Measurements from ENCODE around the gene UBD.

UBD gene

DNA sequence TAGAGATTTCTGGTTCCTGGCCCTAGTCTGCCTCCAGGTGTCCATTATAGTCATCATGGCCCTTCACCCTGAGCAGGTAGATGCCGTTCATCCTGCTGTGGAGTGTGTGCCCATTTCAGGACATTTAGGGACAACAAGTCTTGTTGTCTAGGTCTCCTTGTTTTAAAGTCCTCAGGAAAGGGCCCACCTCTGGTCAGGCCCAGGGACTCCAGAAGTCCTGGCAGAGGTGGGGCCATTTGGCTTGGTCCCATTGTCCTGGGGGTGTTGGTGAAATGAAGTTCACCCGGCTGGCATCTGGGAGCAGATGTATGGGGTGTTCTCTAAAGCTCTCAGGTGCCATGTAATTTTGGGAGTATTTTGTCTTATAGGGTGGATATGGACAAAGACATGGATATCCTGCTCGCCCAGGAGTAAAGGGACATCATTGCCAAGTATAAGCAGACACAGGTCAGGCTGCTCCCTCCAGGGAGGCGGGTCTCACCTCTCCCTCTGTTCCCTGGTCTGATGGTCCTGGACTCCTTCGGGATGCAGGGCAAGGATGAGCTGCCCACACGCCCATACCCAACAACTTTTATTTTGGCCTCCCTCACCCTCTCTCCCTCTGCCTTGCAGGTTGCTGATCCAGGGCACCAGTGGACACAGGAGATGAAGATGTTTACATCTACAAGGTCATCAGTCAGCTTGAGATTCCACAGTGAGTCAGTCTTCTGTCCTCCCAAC is 40.1 kb downstream of the UBD start:
- no peak for DNase-seq

DNA sequence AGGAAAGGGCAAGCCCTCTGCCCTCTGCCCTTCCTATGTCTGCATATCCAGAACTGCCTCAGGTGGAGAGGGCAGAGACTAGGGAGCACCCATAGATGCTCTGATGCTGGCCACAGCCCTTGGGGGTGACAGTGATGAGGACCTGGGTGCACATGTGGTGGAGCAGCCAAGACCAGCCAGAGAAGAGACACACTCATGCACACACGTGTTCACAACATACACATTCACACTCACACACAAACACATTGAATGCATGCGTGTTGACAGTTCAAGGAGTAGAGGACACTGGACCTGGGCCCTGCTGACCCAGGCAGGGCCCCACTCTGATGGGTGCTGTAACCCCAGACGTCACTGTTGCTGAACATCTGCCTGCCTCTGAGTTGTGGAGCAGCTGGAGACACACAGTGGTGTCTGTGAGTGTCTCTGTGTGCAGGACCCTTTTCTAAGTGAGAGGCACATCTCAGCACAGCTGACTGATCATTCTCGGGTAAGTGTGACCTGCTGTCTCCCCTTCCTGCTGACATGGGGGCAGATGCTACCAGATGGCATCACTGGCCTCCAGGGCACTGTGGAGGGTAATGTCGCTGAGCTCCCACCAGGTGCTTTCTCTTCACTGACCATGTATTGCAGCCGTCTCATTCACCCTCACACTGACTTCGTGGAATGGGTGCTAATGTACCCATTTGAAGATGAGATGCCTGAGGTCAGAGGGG is 41.6 kb downstream of the UBD start:
- DNase-seq: no peak

DNA sequence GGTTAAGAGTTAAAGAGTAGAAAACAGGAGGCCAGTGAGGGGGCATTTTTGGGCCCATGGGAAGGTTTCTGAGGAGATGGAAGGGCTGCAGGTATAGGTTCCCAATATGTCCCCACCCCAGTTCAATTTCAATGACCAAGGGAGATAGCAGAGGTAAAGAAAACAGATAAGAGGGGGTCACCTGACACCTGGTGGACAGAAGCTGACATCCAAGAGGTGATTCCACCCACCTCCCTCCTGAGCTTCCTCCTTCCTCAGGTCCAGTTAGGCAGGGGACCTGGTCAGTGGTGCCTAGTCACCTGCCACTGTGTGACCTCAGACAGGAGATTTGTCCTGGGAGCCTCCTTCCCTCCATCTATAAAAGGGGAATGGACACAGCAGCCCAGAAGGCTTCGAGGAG is 42.3 kb downstream of the UBD start:
- no peak for DNase-seq

DNA sequence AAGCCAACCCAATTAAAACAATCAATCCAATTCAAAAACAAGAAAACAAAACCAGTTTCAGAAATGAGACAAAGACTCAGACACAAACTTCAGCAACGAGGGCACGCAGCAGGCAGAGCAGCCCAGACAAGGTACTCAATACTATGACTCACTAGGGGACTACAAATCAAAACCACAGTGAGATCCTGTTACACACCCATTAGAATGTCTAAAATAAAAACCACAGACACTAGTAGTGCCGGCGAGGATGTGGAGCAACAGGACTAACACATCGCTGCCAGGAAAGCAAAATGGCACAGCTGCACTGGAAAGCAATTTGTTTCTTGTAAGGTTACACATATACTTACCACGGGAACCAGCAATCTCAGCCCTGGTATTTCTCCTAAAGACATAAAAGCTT is 43.4 kb downstream of the UBD start:
- DNase-seq: no peak

DNA sequence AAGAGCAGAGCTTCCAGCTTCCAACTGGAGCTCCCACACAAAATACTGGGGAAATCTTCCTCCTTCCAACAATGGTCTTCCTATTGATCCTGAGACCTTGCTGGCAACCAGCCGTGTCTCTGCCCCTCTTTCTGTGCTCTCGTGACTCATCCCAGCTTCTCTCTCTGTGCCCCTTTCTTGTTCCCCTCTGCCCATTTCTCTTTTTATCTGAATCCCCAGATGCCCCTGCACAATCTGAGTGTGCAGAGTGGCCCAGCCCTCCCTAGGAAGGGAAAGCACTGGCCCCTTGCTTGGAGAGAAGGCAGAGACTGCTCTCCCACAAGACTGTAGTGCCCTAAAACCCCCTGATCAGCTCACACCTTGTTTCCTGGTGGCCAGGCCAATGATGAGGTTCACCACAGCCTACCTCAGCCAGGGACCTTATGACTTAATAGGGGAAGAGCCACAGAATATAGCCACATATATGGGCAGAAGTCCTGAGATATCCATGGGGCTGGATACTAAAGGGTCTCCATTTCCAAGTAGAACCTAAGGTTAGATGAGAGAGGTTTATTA is 48.7 kb downstream of the UBD start:
- no peak for DNase-seq

DNA sequence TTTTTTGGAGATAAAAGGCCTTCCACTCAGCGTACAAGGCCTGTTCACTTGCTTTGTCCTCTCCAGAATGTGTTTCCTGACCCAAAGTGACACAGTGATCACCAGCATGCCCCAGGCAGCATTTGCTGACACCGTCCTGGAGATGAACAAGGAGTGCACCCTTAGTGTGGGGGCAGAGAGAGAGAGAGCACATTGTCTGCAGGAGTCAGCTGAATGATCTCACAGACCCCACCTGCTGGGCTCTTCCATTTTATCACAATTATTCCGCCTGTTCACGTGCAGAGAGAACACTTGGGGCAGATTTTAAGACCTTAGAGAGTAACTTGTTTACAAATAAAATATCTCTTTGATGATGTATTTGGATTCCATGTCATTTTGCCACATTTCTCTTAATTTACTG is 49.3 kb downstream of the UBD start:
- no peak for DNase-seq

DNA sequence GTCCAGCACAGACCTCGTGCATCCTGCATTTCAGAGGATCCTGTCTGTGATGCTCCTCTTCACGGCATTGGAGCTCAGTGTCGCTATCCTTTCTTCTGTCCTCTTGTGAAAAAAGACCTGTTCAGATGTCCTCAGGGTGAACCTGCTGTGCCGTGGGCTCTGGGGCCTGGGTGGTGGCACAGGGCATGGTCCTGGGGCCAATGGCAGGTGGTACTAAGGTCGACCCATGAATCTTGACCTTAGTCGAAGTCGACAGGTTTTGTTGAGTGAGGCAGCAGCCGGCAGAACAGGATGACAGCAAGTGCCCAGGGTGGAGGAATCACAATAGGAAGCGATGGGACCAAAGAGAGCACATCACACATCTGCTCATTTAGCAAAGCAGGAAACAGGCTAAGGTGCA is 49.8 kb downstream of the UBD start:
- DNase-seq: no peak

DNA sequence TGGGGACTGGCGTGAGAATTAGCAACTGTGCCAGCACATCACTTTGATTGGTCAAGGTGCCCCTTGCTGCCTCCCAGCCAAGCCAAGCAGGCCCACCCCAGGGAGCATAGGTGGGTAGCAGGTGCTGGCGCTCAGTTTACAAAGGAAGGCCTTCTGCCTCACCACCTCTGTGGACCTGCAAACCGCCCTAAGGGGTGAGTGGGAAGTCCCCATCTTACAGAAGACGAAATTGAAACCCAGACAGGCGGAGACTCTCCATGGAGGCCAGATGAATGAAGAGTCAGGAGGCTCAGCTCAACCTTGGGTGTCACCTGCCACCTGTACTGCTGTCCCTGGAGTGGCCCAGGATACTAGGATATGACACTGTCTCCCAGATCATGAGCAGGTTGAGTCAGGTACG is 50.3 kb downstream of the UBD start:
- no peak for DNase-seq

DNA sequence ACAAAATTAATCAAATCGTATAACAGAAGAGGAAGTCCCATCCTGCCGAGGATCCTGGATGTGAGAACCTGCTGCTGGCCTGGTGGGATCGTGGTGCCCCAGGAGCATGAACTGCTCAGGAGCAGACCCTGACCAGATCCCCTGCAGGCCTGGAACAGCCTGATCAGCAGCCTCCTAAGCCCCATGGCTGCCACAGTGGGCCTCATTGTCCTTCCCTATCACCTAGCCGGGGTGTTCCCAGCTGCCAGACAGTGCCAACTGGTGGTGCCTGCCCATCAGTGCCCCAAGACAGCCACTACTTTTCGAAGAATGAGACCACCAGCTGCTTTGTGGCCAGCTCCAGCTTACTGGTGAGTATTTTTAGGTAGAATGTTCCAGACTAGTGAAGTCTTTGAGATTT is 52.2 kb downstream of the UBD start:
- DNase-seq: no peak

DNA sequence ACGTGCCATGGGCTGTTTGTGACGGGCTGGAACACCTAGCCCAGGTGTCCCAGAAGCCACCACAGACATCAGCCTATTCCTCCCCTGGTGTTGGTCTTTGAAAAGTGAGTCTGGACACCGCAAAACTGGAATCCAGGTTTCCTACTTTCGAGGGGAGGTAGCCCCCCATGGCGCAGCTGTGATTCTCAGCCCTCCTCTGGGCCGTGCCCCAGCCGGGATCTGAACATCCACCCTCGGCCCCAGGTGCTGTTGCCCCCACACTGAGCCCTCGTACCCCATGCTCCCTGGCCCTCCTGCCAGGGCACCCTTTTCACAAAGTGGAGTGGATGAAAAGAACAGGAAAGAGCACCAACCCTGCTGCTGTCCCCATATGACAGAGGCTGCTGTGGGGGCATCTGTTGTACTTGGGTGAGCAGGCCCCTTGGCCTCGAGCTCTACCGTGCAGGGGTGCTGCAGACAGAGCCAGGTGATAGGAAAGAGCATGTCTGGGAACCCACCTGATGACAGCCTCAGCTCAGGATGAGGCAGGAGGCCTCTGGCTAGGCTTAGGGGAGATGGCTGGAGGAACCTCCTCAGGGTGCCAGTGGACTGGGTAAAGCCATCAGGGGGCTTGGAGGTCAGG is 53.0 kb downstream of the UBD start:
- no peak for DNase-seq

DNA sequence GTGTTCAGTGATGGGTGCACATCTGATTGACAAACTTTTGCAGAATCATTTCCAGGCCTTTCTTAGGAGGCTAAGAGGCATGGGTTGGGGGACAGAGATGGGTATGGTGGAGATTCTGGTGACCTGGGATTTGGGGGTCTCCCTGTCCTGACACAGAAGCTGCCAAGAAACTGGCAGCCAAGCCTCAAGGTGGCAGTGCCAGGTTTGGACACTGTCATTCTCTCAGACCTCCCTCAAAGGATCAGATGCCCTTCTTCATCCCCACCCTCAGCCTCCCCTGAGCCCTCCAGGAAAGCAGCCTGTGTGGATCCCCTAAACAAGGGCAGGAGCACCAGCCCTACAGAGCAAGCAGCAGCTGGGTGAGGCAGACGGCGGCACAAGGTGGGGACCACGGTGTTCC is 53.7 kb downstream of the UBD start:
- DNase-seq: no peak

All from activated T-cell treated with anti-CD3 and anti-CD28 coated beads, Interleukin-2, amount 50 U/mL, for 1 hour (primary cell).